GM10248 (cell line): ENCODE data around the gene ME3.
"Not testable (repeated sequence)": the region's sequence is repeated elsewhere in the genome, so short reads cannot be mapped to it uniquely, and the experiment has no call there.

ENCODE experiments used
- CTCF ChIA-PET: fragments of 300-600 bp; sonication (Branson Sonifier 250); formaldehyde crosslinking; extraction: SDS; loops from one replicate; lab custom pipeline; 2021; ENCODE audit warnings: antibody characterized with exemption; lab: Yijun Ruan, JAX
- POLR2A ChIA-PET: fragments of 350-650 bp; sonication (Branson Sonifier 250); formaldehyde crosslinking; extraction: SDS; loops from one replicate; lab custom pipeline; 2020; ENCODE audit warnings: antibody characterized with exemption; lab: Yijun Ruan, JAX
- DNase-seq: peaks from one replicate; pipeline ENCODE4 v3.0.0; 2012; ENCODE audit errors: extremely low spot score
- TF ChIP-seq, protein P1 (sequence below): IDR thresholded peaks from 2 replicates; pipeline ENCODE4 v1.5.1; 2012; ENCODE audit warnings: mild to moderate bottlenecking, low read depth; ENCODE audit errors: extremely low read depth, missing control alignments, control extremely low read depth

The ME3 gene

DNA sequence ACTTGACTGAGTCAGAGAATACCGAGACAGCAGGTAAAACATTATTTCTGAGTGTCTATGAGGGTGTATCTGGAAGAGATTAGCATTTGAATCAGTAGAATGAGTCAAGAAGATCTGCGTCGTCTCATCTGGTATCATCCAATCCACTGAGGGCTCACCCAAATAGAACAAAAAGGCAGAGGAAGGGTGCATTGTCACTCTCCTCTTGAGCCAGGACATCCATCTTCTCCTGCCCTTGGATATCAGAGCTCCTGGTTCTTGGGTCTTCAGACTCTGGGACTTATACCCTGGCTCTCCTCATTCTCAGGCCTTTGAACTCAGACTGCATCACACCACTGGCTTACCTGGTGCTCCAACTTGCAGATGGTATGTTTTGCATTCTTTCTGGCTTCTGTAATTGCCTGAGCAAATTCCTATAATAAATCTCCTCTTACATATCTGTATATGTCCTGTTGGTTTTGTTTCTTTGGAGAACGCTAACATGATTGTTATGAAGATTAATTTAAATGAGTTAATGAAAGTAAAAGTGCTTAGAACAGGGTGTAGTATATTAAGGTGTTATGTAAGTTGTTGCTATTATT, 49.3 kb downstream of the ME3 start:
- DNase-seq = no peak
- POLR2A ChIA-PET = no interaction called here
- TF ChIP-seq, protein P1, sequence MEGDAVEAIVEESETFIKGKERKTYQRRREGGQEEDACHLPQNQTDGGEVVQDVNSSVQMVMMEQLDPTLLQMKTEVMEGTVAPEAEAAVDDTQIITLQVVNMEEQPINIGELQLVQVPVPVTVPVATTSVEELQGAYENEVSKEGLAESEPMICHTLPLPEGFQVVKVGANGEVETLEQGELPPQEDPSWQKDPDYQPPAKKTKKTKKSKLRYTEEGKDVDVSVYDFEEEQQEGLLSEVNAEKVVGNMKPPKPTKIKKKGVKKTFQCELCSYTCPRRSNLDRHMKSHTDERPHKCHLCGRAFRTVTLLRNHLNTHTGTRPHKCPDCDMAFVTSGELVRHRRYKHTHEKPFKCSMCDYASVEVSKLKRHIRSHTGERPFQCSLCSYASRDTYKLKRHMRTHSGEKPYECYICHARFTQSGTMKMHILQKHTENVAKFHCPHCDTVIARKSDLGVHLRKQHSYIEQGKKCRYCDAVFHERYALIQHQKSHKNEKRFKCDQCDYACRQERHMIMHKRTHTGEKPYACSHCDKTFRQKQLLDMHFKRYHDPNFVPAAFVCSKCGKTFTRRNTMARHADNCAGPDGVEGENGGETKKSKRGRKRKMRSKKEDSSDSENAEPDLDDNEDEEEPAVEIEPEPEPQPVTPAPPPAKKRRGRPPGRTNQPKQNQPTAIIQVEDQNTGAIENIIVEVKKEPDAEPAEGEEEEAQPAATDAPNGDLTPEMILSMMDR = no peak
- CTCF ChIA-PET = interaction anchor here (0.9 to 1.8 kb wide), 3 partner anchors 15 to 768 kb away, joined by 3 to 16 read pairs (median 4); partner anchors contain the start of gene CCDC83

DNA sequence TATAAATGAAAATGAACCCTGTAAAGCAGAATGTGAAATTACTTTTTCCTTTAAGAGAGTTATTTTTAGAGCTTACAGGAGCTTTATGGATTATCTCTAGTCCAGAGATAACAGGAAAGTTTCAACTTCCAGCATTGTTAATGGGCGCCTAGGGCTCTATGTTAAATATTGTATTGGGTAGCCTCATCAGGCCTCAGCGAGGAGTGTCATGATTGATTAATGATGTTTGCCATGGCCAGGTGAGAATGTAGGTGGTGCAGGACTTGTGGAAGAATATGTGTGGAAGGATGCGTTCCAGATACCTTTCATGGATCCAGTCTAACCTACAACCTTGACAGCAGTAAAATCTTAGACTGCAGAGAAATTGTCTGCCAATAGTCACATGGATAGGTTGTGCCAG, 50.6 kb downstream of the ME3 start:
- TF ChIP-seq, protein P1 = no peak
- ChIA-PET POLR2A (no interaction called here), CTCF (interaction anchor here (0.7 to 1.8 kb wide), 5 partner anchors 8 to 767 kb away, joined by 3 to 16 read pairs (median 3); partner anchors contain the start of gene CCDC83)
- DNase-seq = no peak

DNA sequence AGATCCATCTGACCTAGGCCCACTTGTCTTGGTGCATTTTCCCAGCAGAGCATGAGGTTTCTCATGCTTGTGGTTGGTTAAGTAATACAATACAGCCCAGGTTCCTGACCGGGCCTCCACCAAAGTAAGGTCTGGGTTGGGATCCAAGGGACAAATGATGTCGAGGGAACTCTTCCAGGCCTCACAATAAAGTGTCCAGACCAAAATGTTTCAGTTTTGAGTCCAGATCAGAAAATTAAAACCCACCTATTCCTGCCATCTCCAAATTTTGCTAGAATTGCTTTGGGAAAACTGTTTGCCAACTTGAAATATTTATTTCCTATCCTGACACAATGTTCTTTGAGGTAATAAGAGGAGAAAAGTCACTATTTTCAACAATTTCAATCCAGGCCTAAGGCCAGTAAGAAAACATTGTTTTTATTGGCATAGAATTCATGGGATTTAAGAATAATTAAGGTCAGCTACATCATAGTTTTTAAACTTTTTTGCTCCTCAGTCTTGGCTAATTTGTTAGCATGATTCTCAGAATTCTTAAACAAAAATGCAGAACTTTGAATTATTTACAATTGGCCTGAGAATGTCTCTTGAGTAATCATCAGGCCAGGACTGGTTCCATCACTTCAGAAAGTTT, 51.4 kb downstream of the ME3 start:
- CTCF ChIA-PET = interaction anchor here (0.7 to 1.8 kb wide), 4 partner anchors 12 to 21 kb away, joined by 3 to 16 read pairs (median 4); no protein-coding TSS in a partner anchor
- TF ChIP-seq, protein P1 = no peak
- POLR2A ChIA-PET = no interaction called here
- DNase-seq = no peak

DNA sequence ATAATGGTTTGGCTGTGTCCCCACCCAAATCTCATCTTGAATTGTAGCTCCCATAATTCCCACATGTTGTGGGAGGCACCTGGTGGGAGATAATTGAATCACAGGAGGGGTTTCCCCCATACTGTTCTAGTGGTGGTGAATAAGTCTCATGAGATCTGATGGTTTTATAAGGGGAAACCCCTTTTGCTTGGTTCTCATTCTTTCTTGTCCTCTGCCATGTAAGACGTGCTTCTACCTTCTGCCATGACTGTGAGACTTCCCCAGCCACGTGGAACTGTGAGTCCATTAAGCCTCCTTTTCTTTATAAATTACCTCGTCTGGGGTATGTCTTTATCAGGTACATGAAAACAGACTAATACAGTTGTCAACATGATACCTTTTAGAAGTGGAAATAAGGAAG, 53.0 kb downstream of the ME3 start:
- DNase-seq, POLR2A ChIA-PET: not testable (repeated sequence)
- CTCF ChIA-PET = interaction anchor here (1.2 to 2.9 kb wide), 4 partner anchors 7 to 14 kb away, joined by 3 to 16 read pairs (median 4); no protein-coding TSS in a partner anchor

DNA sequence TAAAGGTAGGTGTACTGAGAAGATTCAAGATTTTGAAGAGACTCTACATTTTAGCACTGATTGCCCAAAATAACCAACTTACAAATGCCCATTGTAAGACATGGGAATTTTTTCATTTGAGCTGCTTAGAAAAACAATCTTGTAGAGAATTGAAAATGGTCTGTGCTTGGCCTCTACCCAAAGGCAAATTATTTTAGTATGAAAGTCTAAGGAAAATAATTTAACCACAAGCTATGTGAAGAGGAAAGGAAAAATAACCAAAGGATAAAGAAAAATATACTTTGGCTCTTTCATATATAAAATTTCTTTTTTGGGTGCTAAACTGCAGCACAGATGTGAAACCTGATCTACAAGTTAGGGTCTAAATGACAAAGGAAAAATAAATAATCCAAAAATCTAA, 54.9 kb downstream of the ME3 start:
- no peak for DNase-seq
- TF ChIP-seq, protein P1 = no peak
- CTCF ChIA-PET = interaction anchor here (2.9 kb wide), 1 partner anchor 9 kb away, joined by 16 read pairs; no protein-coding TSS in a partner anchor
- POLR2A ChIA-PET = no interaction called here

DNA sequence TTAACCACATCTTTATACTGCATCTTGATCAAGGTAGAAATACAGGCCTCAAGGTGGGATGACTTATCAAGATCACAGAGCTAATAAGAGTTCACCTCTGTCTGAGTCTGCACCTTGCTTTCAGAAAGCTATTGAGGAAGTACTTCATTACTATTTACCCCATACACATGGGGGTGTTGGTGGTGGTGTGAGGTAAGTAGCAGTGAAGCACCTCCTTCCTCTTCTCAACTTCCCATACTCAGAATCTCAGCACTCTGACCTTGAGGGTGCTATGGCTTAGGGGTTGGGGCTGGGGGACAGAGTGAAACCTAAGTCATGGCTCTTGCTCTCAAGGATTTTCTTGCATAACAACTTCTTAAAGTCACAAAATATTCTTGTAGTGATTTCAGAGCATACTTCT, 56.9 kb downstream of the ME3 start:
- POLR2A ChIA-PET = no interaction called here
- TF ChIP-seq, protein P1 = no peak
- CTCF ChIA-PET = interaction anchor here (0.9 to 1.0 kb wide), 2 partner anchors 18 to 23 kb away, joined by 3 read pairs; no protein-coding TSS in a partner anchor
- no peak for DNase-seq

DNA sequence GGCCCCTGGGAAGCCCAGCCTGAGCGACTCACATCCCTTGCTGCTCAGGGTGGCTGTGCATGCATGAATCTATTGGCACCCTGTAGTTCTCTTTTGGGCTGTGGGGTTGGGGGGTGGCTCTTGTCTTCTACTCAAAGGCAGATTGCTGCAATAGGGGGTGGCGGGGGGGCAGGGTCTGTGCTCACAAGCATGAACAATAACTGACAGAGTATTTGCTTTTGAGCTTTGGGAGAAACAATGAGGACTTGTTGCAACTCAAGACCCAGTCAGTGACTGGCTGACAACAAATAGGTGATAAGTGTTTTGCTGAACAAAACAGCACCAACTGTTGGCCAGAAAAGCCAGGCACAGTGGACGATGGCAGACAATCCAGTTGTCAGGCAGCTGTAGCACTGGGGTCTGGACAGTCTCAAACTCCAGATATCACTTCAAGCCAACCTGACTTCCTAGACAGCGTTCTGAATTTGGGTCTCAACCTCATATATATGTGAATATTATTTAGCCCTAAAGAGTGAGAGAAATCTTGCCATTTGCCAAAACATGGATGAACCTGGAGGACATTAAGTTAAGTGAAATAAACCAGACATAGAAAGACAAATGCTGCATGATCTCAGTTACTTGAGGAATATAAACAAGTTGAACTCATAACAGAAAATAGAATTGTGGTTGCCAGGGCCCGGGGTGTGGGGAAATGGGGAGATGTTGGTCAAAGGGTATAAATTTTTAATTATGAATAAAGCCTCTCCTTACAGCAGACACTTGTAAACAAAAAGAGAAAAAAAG, 61.7 kb downstream of the ME3 start:
- POLR2A ChIA-PET = no interaction called here
- CTCF ChIA-PET = interaction anchor here (1.3 kb wide), 1 partner anchor 32 kb away, joined by 3 read pairs; no protein-coding TSS in a partner anchor
- TF ChIP-seq, protein P1 = no peak
- DNase-seq = no peak
